Gastroesophageal sphincter (tissue), 4 donors: ENCODE measurements around the gene RRAD. TPM values are rescaled to one million over a fixed set of nuclear protein-coding genes. Genes with fewer than 3 reads are reported as not detected.

ENCODE experiments used
- ATAC-seq: fragments of 150-250 bp; one replicate; pipeline ENCODE4 v1.9.1; 2016; ENCODE audit warnings: mild to moderate bottlenecking, moderate library complexity
- H3K27ac ChIP-seq, 4 donors: fragments of 200-600 bp; sonication (generic) in 3 of 4; 1 replicate in 3 of 4; 2 replicates in 1 of 4; pipeline ENCODE4 v1.5.1; 2016 to 2019
- H3K27me3 ChIP-seq: fragments of 200-600 bp; sonication (generic); one replicate; pipeline ENCODE4 v1.5.1; 2019
- H3K36me3 ChIP-seq, 2 donors: fragments of 200-600 bp; sonication (generic); one replicate each; pipeline ENCODE4 v1.5.1; 2019; ENCODE audit warnings: control low read depth in 1 of 2
- H3K4me1 ChIP-seq, 3 donors: fragments of 200-600 bp; sonication (generic); 1 replicate in 2 of 3; 2 replicates in 1 of 3; pipeline ENCODE4 v1.5.1; 2016 to 2019; ENCODE audit warnings: control low read depth in 2 of 3
- H3K4me3 ChIP-seq, 2 donors: fragments of 200-600 bp; sonication (generic); one replicate each; pipeline ENCODE4 v1.5.1; 2019; ENCODE audit warnings: mild to moderate bottlenecking in 1 of 2, moderate library complexity in 1 of 2
- H3K9me3 ChIP-seq, 3 donors: fragments of 200-600 bp; sonication (generic); one replicate each; pipeline ENCODE4 v1.5.1; 2017 to 2019; ENCODE audit warnings: control low read depth in 2 of 3
- EP300 ChIP-seq: sonication (generic); formaldehyde crosslinking; IDR thresholded peaks from one replicate; pipeline ENCODE4 v1.6.1; 2017; ENCODE audit warnings: antibody characterized with exemption, mild to moderate bottlenecking
- POLR2A ChIP-seq, 2 donors: fragments of 450-650 bp; IDR thresholded peaks; one replicate each; pipeline ENCODE4 v1.6.1; 2017; ENCODE audit warnings: antibody characterized with exemption in 2 of 2, mild to moderate bottlenecking in 2 of 2, moderate library complexity in 1 of 2
- POLR2AphosphoS5 ChIP-seq: sonication (generic); formaldehyde crosslinking; IDR thresholded peaks from one replicate; pipeline ENCODE4 v1.6.1; 2017; ENCODE audit warnings: antibody characterized with exemption
- WGBS, 2 donors: methylation state at CpG; one replicate each; pipeline ENCODE4 v1.1.5; 2018; ENCODE audit warnings: low coverage in 1 of 2; 5-methylcytosine and 5-hydroxymethylcytosine counted together
- total RNA-seq, 4 donors: library from RNA; depleted of rRNA; stranded (reverse); fragments of >200 nt; gene quantifications; one replicate each; pipeline ENCODE4 v1.1.0, GENCODE V29; 2016
- TF ChIP-seq, protein P1 (sequence below), 4 experiments: fragments of 200-600 bp in 2 of 4; fragments of 450-650 bp in 2 of 4; sonication (generic) in 1 of 4; IDR thresholded peaks; one replicate each; pipeline ENCODE4 v1.5.1; 2017 to 2019; ENCODE audit warnings: antibody characterized with exemption in 4 of 4, mild to moderate bottlenecking in 2 of 4, moderate library complexity in 2 of 4

Gene RRAD
- total RNA-seq, 4 donors from 2014 or later: 33.4 to 103 (median 50.8) TPM

DNA sequence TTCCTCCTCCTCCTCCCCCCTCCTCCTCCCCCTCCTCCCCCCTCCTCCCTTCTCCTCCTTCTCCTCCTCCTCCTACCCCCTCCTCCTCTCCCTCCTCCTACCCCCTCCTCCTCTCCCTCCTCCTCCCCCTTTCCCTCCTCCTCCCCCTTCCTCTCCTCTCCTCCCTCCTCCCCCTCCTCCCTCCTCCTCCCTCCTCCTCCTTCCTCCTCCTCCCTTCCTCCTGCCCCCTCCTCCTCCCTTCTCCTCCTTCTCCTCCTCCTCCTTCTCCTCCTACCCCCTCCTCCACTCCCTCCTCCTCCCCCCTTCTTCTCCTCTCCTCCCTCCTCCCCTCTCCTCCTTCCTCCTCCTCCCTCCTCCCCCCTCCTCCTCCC is 51.7 kb downstream of the RRAD start:
- TF ChIP-seq POLR2AphosphoS5: no peak
- TF ChIP-seq, protein P1, sequence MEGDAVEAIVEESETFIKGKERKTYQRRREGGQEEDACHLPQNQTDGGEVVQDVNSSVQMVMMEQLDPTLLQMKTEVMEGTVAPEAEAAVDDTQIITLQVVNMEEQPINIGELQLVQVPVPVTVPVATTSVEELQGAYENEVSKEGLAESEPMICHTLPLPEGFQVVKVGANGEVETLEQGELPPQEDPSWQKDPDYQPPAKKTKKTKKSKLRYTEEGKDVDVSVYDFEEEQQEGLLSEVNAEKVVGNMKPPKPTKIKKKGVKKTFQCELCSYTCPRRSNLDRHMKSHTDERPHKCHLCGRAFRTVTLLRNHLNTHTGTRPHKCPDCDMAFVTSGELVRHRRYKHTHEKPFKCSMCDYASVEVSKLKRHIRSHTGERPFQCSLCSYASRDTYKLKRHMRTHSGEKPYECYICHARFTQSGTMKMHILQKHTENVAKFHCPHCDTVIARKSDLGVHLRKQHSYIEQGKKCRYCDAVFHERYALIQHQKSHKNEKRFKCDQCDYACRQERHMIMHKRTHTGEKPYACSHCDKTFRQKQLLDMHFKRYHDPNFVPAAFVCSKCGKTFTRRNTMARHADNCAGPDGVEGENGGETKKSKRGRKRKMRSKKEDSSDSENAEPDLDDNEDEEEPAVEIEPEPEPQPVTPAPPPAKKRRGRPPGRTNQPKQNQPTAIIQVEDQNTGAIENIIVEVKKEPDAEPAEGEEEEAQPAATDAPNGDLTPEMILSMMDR (IDR thresholded peaks at IDR 0.05): no peak
- H3K4me1 ChIP-seq: peaks cover 0 to 13% (median 6%) of the 10 kb centered on the region in 3 donors
- H3K9me3 ChIP-seq: no peaks in the 10 kb centered on the region
- peak overlapping the region in 3 of 4 donors; percentile 44 to 70 (median 55) for H3K27ac ChIP-seq
- ATAC-seq: no peak
- H3K27me3 ChIP-seq: no peaks in the 10 kb centered on the region
- no peaks in the 10 kb centered on the region for H3K36me3 ChIP-seq
- H3K4me3 ChIP-seq: no peak overlapping the region

DNA sequence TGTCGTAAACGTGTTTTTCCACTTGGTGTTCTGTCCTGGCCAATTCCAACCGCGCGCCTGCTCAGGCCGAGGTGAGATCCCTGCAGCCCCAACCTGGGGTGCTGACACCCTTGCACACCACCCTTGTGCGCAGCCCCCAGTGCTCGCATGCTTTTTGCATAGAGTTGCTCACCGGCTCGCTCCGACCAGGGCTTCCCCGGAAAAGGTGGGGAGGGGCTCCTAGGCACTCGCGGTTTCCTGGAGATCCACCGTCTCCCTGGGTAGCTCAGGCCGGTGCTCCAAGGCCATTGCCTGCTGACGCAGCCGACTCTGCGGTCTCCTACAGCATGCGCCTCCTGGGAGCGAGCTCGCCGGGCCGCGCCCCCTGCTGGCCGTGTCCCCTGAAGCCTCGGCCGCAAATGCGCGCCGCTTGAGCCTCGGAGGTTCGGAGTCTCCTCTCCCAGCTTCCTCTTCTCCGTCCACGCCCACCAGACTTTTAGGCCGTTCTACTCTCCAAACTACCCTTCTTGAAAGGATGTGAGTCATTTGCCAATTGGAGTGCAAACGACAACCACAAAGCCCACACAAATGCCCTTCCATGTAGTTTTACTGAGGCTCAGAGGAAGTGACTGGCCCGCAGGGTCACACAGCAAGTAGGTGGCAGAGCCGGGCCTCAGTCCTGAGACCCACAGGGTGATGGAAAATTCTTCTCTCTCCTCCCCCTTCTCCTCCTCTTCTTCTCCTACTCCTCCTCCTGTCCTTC is 52.2 kb downstream of the RRAD start:
- no peaks in the 10 kb centered on the region for H3K9me3 ChIP-seq
- peaks cover 0 to 14% (median 6%) of the 10 kb centered on the region in 3 donors for H3K4me1 ChIP-seq
- peak; percentile 96 for ATAC-seq
- H3K27ac ChIP-seq: peak overlapping the region in 3 of 4 donors; percentile 44 to 70 (median 55)
- peak overlapping the region in 1 of 2 donors; percentile 39 for H3K4me3 ChIP-seq
- TF ChIP-seq POLR2AphosphoS5 (peak; percentile 12), POLR2A (IDR thresholded peaks at IDR 0.05) (no peak)
- TF ChIP-seq, protein P1 (IDR thresholded peaks at IDR 0.05): peak; percentile 81 to 93 (median 88)
- H3K36me3 ChIP-seq: no peaks in the 10 kb centered on the region
- no peaks in the 10 kb centered on the region for H3K27me3 ChIP-seq
- 11 to 21% methylated on average over 6 to 11 of the region's 39 CpGs for WGBS, 2 donors

GRCh38 chr16:66872559-66872942 is 52.8 kb downstream of the RRAD start:
- no peak for ATAC-seq
- Histone ChIP-seq H3K27me3 (no peaks in the 10 kb centered on the region), H3K9me3 (no peaks in the 10 kb centered on the region), H3K4me1 (peaks cover 0 to 20% (median 6%) of the 10 kb centered on the region in 3 donors), H3K4me3 (peak overlapping the region in 1 of 2 donors; percentile 39), H3K36me3 (no peaks in the 10 kb centered on the region), H3K27ac (peak overlapping the region in 2 of 4 donors; percentile 44 to 55)
- 56 to 62% methylated on average over 4 of the region's 4 CpGs for WGBS, 2 donors
- TF ChIP-seq, protein P1 (IDR thresholded peaks at IDR 0.05): no peak
- TF ChIP-seq EP300 (no peak), POLR2AphosphoS5 (no peak), POLR2A (IDR thresholded peaks at IDR 0.05) (no peak)

DNA sequence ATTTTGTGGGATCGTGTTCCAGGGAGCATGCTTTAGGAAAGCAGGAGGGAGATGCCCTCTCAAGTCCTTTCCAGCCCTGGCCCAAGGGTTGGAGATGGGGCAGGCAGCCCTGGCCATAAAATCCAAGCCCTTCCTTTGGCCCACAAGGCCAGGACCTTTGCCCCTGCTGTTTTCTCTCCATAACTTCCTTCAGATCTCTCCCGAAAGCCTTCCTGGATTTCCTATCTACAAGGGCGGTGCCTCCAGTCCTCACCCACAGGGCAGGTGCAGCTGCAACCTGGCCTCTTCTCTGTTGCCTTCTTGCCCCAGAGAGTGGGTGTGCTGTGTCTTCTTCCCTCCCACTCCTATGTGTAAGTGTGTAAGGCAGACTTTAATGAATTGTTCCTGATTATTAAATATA is 53.5 kb downstream of the RRAD start:
- 100% methylated on average over 2 of the region's 3 CpGs for WGBS, 2 donors
- Histone ChIP-seq H3K4me1 (peaks cover 0 to 20% (median 6%) of the 10 kb centered on the region in 3 donors), H3K4me3 (no peak overlapping the region), H3K27ac (no peak overlapping the region), H3K27me3 (no peaks in the 10 kb centered on the region), H3K9me3 (no peaks in the 10 kb centered on the region), H3K36me3 (no peaks in the 10 kb centered on the region)
- no peak for ATAC-seq
- TF ChIP-seq POLR2A (IDR thresholded peaks at IDR 0.05): no peak
- no peak for TF ChIP-seq POLR2AphosphoS5
- no peak for TF ChIP-seq EP300
- TF ChIP-seq, protein P1 (IDR thresholded peaks at IDR 0.05): no peak

Other genes with a start within 250 kb of the RRAD start
- gene CMTM4, start 228.8 kb downstream of the RRAD start, total RNA-seq: 10 to 100 TPM; 12.7 to 21.2 (median 17.2) TPM
- gene DYNC1LI2, start 173.9 kb downstream of the RRAD start, total RNA-seq: 100 to 1,000 TPM; 202 to 292 (median 219) TPM
- under 1 TPM in 1 of 4 donors, not detected in 3; 0.40 TPM for gene TERB1, start 124.0 kb downstream of the RRAD start, total RNA-seq
- 10 to 100 TPM; 37.3 to 63.2 (median 52.4) TPM for gene NAE1, start 94.6 kb downstream of the RRAD start, total RNA-seq
- gene CA7, start 81.1 kb downstream of the RRAD start, total RNA-seq: not detected
- gene PDP2, start 45.0 kb downstream of the RRAD start, total RNA-seq: 10 to 100 TPM in 1 of 4 donors, 1 to 10 TPM in 3; 3.7 to 11.7 (median 5.8) TPM
- not detected for gene CDH16, start 6.7 kb downstream of the RRAD start, total RNA-seq
- 10 to 100 TPM; 54.3 to 88.9 (median 79.5) TPM for gene CIAO2B, start 8.9 kb upstream of the RRAD start, total RNA-seq
- gene CES2, start 10.0 kb upstream of the RRAD start, total RNA-seq: 10 to 100 TPM; 25.9 to 32.6 (median 26.3) TPM
- under 1 TPM in 3 of 4 donors, not detected in 1; 0.13 to 0.49 (median 0.39) TPM for gene CES3, start 35.7 kb upstream of the RRAD start, total RNA-seq
- gene CES4A, start 63.1 kb upstream of the RRAD start, total RNA-seq: 1 to 10 TPM; 1.2 to 6.1 (median 2.6) TPM
- 10 to 100 TPM; 26.5 to 39.3 (median 27.5) TPM for gene CBFB, start 103.6 kb upstream of the RRAD start, total RNA-seq
- gene PHAF1, start 184.4 kb upstream of the RRAD start, total RNA-seq: 10 to 100 TPM; 10.9 to 20.4 (median 13.3) TPM
- gene B3GNT9, start 225.5 kb upstream of the RRAD start, total RNA-seq: 10 to 100 TPM; 16.3 to 33.6 (median 23.1) TPM
- gene TRADD, start 234.4 kb upstream of the RRAD start, total RNA-seq: 10 to 100 TPM; 26.1 to 39.7 (median 28.9) TPM
- 10 to 100 TPM in 3 of 4 donors, 1 to 10 TPM in 1; 6.9 to 18.8 (median 14.2) TPM for gene FBXL8, start 234.4 kb upstream of the RRAD start, total RNA-seq
- gene HSF4, start 239.2 kb upstream of the RRAD start, total RNA-seq: 100 to 1,000 TPM in 1 of 4 donors, 10 to 100 TPM in 2, 1 to 10 TPM in 1; 7.7 to 110 (median 59.4) TPM
- 10 to 100 TPM; 23.0 to 78.9 (median 49.9) TPM for gene NOL3, start 245.0 kb upstream of the RRAD start, total RNA-seq